ENCODE data around the gene SLCO3A1. TPM values are rescaled to one million over a fixed set of nuclear protein-coding genes. Genes with fewer than 3 reads are reported as not detected.

Gene SLCO3A1
- total RNA-seq, 1 donor, result 5.4 TPM

GRCh38 chr15:92012368-92012629 is 158.8 kb downstream of the SLCO3A1 start:
- no peaks in the 10 kb centered on the region for H3K79me2 ChIP-seq (ENCODE audit: insufficient read depth, low read length)
- H3K9me3 ChIP-seq (ENCODE audit: low read depth, low read length), result no peaks in the 10 kb centered on the region
- TF ChIP-seq, protein P1, sequence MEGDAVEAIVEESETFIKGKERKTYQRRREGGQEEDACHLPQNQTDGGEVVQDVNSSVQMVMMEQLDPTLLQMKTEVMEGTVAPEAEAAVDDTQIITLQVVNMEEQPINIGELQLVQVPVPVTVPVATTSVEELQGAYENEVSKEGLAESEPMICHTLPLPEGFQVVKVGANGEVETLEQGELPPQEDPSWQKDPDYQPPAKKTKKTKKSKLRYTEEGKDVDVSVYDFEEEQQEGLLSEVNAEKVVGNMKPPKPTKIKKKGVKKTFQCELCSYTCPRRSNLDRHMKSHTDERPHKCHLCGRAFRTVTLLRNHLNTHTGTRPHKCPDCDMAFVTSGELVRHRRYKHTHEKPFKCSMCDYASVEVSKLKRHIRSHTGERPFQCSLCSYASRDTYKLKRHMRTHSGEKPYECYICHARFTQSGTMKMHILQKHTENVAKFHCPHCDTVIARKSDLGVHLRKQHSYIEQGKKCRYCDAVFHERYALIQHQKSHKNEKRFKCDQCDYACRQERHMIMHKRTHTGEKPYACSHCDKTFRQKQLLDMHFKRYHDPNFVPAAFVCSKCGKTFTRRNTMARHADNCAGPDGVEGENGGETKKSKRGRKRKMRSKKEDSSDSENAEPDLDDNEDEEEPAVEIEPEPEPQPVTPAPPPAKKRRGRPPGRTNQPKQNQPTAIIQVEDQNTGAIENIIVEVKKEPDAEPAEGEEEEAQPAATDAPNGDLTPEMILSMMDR (IDR thresholded peaks at IDR 0.05; ENCODE audit: extremely low read depth, low read depth, low read length), result no peak
- H3K4me3 ChIP-seq (ENCODE audit: insufficient read depth, low read length), result peak overlapping the region; percentile 52
- H4K20me1 ChIP-seq (ENCODE audit: insufficient read depth, low read length), result no peaks in the 10 kb centered on the region
- no peaks in the 10 kb centered on the region for H3K27me3 ChIP-seq (ENCODE audit: insufficient read depth, low read length)
- H3K4me2 ChIP-seq (ENCODE audit: insufficient read depth, low read length), result peak overlapping the region; percentile 74
- H3K36me3 ChIP-seq (ENCODE audit: insufficient read depth, low read length), result no peaks in the 10 kb centered on the region
- H3K4me1 ChIP-seq (ENCODE audit: insufficient read depth, low read length), result peaks cover 8% of the 10 kb centered on the region
- no peak for DNase-seq (ENCODE audit: insufficient read length, low spot score, missing footprints)
- H2AFZ ChIP-seq (ENCODE audit: low read length), result no peak overlapping the region
- H3K27ac ChIP-seq (ENCODE audit: low read depth, low read length), result no peak overlapping the region

GRCh38 chr15:92012881-92013280 is 159.4 kb downstream of the SLCO3A1 start:
- Histone ChIP-seq H3K27me3 (ENCODE audit: insufficient read depth, low read length) (no peaks in the 10 kb centered on the region), H3K36me3 (ENCODE audit: insufficient read depth, low read length) (no peaks in the 10 kb centered on the region), H2AFZ (ENCODE audit: low read length) (no peak overlapping the region), H3K4me3 (ENCODE audit: insufficient read depth, low read length) (no peak overlapping the region), H3K79me2 (ENCODE audit: insufficient read depth, low read length) (no peaks in the 10 kb centered on the region), H3K9me3 (ENCODE audit: low read depth, low read length) (no peaks in the 10 kb centered on the region), H3K4me1 (ENCODE audit: insufficient read depth, low read length) (peaks cover 8% of the 10 kb centered on the region), H4K20me1 (ENCODE audit: insufficient read depth, low read length) (no peaks in the 10 kb centered on the region), H3K4me2 (ENCODE audit: insufficient read depth, low read length) (no peak overlapping the region), H3K27ac (ENCODE audit: low read depth, low read length) (no peak overlapping the region)
- TF ChIP-seq, protein P1 (IDR thresholded peaks at IDR 0.05; ENCODE audit: extremely low read depth, low read depth, low read length), result no peak
- DNase-seq (ENCODE audit: insufficient read length, low spot score, missing footprints), result no peak

DNA sequence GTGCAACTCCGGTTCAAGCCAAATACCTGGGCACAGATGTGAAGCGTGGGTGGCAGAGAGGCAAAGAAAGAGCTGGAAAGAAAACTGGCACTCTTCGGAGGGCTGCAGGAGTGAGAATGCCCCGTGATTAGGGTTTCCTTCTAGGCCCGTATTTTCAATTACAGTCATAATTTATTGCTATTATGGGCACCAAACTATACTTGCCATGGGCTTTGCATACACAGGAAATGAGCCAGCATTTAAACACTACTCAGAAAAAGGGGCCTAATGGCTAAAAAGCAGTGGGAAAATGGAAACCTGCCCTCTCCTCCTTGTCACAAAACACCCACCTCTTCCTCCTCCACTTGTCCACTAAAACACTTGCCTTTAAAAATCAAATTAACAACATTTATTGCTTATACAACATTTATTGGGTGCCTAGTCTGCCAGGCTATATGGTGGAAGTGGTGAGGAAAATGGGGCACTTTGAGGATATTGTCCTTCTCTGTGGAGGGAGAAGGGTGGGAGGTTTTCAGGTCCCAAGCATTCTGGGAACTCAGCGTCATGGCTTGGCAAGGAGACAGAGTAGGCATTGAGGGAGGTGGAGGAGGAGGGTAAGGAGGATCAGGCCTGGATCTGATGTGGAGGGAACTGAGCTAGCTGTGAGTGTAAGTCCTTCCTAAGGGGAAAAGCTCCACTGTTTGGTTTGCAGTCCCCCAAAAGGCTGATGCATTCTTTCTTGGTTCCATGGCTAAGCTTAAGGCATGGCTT is 160.9 kb downstream of the SLCO3A1 start:
- TF ChIP-seq, protein P1 (IDR thresholded peaks at IDR 0.05; ENCODE audit: extremely low read depth, low read depth, low read length), result no peak
- Histone ChIP-seq H4K20me1 (ENCODE audit: insufficient read depth, low read length) (peaks cover 3% of the 10 kb centered on the region), H3K4me1 (ENCODE audit: insufficient read depth, low read length) (peaks cover 8% of the 10 kb centered on the region), H2AFZ (ENCODE audit: low read length) (no peak overlapping the region), H3K27me3 (ENCODE audit: insufficient read depth, low read length) (no peaks in the 10 kb centered on the region), H3K36me3 (ENCODE audit: insufficient read depth, low read length) (no peaks in the 10 kb centered on the region), H3K27ac (ENCODE audit: low read depth, low read length) (no peak overlapping the region), H3K4me3 (ENCODE audit: insufficient read depth, low read length) (no peak overlapping the region), H3K9me3 (ENCODE audit: low read depth, low read length) (no peaks in the 10 kb centered on the region), H3K4me2 (ENCODE audit: insufficient read depth, low read length) (no peak overlapping the region), H3K79me2 (ENCODE audit: insufficient read depth, low read length) (no peaks in the 10 kb centered on the region)
- no peak for DNase-seq (ENCODE audit: insufficient read length, low spot score, missing footprints)

DNA sequence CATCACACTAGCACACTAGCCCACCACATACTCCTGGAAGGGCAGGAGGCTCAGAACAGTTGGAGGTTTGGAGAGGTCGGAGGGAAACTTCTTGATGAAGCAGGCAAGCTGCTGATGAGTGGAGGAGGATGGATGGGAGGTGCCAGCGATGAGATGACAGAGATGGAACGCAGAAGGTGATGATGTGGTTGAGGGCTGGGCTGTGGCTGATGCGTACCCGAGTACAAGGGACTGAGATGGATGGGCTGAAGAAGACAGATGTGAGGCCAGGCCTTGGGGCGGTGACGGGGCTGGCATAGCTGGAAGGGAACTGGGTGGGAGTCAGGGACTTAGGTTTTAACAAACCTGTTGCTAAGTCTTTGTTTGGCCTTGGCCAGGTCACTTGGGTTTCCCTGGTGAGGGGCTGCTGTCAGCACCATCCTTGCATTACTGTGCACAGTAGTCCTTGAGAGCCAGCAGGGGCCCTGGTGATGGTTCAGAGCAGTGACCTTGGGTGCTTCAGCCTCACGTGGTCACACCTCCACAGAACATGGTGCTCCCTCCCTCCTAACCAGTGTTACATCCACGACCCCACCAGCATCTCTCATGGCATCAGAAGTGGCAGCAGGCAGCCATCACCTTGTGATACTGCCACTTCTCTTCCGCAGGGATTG is 164.5 kb downstream of the SLCO3A1 start:
- no peak overlapping the region for H3K27ac ChIP-seq (ENCODE audit: low read depth, low read length)
- H3K4me3 ChIP-seq (ENCODE audit: insufficient read depth, low read length), result no peak overlapping the region
- no peaks in the 10 kb centered on the region for H3K9me3 ChIP-seq (ENCODE audit: low read depth, low read length)
- H3K27me3 ChIP-seq (ENCODE audit: insufficient read depth, low read length), result no peaks in the 10 kb centered on the region
- TF ChIP-seq, protein P1 (IDR thresholded peaks at IDR 0.05; ENCODE audit: extremely low read depth, low read depth, low read length), result no peak
- H3K36me3 ChIP-seq (ENCODE audit: insufficient read depth, low read length), result no peaks in the 10 kb centered on the region
- H2AFZ ChIP-seq (ENCODE audit: low read length), result no peak overlapping the region
- no peak overlapping the region for H3K4me2 ChIP-seq (ENCODE audit: insufficient read depth, low read length)
- no peak for DNase-seq (ENCODE audit: insufficient read length, low spot score, missing footprints)
- no peaks in the 10 kb centered on the region for H3K79me2 ChIP-seq (ENCODE audit: insufficient read depth, low read length)
- peaks cover 10% of the 10 kb centered on the region for H4K20me1 ChIP-seq (ENCODE audit: insufficient read depth, low read length)
- H3K4me1 ChIP-seq (ENCODE audit: insufficient read depth, low read length), result peaks cover 6% of the 10 kb centered on the region
